ENCODE results near the gene INPP5D.
"Not testable (repeated sequence)": the region's sequence is repeated elsewhere in the genome, so short reads cannot be mapped to it uniquely, and the experiment has no call there.

INPP5D gene

DNA sequence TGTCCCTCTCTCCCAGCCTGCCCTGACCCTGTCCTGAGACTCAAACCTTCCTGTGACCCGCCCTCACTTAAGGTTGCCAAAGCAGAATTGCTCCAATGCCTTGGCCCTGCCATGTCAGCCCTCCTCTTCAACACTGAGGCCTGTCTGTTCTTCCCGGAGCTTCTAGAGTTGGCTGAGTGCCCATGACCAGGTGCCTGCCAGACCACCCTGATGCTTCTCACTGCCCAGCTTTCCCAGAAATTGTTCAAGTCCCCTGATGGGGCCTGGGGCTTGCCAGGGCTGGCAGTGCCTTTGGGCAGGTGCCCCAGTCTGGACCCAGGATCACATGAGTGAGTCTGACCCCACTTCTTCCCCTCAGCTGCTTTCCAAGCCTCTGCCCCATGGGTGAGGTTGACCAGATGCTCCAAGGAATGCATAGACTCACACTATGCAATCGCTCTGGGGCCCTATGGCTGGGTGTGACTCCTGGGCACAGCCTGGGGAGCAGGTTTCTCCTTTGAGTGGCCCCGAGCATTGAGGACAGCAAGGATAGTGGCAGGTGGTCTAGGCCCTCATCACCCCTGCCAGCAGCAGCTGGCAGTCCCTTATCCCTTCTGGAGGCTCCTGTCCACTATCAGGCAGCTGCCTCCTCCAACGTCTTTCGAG is 3.1 kb upstream of the INPP5D start:
- Mint-ChIP-seq H3K36me3 (ENCODE audit: low read depth) (no peaks in the 10 kb centered on the region), H3K4me1 (peaks cover 21% of the 10 kb centered on the region), H3K27me3 (no peaks in the 10 kb centered on the region), H3K27ac (no peak overlapping the region), H3K9me3 (no peaks in the 10 kb centered on the region), H3K4me3 (no peak overlapping the region)
- DNase-seq (no peak), ATAC-seq (no peak)

DNA sequence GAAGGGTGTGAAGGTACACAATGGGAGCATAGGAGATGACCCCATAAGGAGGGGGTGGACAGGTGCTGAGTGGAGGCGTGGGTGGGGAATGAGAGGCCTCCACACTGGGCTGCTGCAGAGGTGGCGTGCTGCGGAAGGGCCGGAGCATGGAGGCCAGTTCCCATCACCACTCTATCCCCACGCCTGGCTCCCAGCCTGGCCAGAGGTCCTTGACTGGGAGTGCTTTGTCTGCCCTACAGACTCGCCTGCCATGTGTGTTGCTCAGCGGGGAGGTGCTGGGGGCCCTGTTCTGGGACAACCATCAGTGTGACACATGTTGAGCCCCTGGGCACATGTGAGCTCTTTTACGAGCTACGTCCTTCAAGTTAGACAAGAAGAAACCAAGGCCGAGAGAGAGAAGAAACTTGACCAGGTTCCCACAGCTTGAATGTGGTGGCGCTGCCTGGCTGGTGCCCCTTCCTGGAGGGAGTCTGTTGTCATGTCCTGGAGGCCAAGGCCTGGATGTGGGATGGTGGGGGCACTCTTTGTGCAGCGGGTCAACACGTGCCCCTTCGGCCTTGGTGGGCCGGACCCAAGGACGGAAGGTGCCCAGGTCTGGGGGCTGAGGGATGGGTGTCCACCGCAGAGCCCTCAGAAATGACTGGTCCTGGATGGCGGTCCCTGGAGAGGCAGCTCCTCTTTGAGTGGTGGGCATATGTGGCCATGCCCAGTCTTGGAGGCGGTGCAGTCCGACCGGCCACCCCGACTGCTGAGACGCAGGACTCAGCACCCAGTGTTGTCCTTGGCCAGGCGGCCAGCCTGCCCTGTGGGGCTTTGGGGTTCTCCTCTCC is 1.2 kb upstream of the INPP5D start:
- ATAC-seq: no peak

DNA sequence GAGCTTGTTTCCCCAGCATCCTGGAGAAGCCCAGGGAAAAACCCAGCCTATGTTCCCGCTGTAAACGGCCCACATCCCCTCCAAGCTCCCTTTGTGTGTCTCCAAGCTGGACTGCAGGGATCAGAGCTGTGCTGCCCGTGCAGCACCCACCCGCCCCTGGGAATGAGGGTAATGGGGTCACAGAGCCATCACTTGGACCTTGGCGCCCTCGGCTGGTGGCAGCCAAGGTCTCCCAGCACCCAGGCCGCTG is 670 bp upstream of the INPP5D start:
- peak overlapping the region; percentile 94 for H3K4me3 Mint-ChIP-seq
- H3K27me3 Mint-ChIP-seq: no peaks in the 10 kb centered on the region
- no peaks in the 10 kb centered on the region for H3K9me3 Mint-ChIP-seq
- peak overlapping the region; percentile 99 for H3K27ac Mint-ChIP-seq
- H3K4me1 Mint-ChIP-seq: peaks cover 40% of the 10 kb centered on the region
- no peak for ATAC-seq
- peaks cover 2% of the 10 kb centered on the region for H3K36me3 Mint-ChIP-seq (ENCODE audit: low read depth)
- DNase-seq: peak; percentile 44

More for the DNA sequence above, 1.2 kb upstream of the INPP5D start:
- Mint-ChIP-seq H3K4me1 (peaks cover 36% of the 10 kb centered on the region), H3K9me3 (no peaks in the 10 kb centered on the region), H3K36me3 (ENCODE audit: low read depth) (peaks cover 2% of the 10 kb centered on the region), H3K4me3 (peak overlapping the region; percentile 94), H3K27ac (peak overlapping the region; percentile 99), H3K27me3 (no peaks in the 10 kb centered on the region)
- DNase-seq: no peak

DNA sequence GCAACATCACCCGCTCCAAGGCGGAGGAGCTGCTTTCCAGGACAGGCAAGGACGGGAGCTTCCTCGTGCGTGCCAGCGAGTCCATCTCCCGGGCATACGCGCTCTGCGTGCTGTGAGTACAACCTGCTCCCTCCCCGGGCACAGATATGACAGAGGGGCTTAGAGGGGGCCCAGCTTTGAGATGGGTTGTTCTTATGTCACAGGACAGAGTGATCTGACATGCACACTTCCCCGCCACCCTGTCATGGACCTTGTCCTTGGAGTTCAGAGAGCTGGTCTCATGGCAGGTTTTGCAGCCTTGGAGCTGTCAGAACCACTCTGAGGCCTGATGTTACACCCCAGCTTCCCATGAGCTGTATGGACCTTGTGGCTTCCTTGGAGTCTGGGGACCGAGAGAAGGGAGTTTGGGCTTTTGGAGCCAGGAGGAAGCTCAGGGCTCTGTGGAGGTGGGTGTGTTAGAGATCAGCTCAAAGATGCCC is 398 bp downstream of the INPP5D start:
- ATAC-seq (peak; percentile 14), DNase-seq (no peak)
- Mint-ChIP-seq H3K9me3 (no peaks in the 10 kb centered on the region), H3K4me1 (peaks cover 49% of the 10 kb centered on the region), H3K4me3 (peak overlapping the region; percentile 94), H3K27me3 (no peaks in the 10 kb centered on the region), H3K27ac (peak overlapping the region; percentile 99), H3K36me3 (ENCODE audit: low read depth) (peaks cover 2% of the 10 kb centered on the region)

DNA sequence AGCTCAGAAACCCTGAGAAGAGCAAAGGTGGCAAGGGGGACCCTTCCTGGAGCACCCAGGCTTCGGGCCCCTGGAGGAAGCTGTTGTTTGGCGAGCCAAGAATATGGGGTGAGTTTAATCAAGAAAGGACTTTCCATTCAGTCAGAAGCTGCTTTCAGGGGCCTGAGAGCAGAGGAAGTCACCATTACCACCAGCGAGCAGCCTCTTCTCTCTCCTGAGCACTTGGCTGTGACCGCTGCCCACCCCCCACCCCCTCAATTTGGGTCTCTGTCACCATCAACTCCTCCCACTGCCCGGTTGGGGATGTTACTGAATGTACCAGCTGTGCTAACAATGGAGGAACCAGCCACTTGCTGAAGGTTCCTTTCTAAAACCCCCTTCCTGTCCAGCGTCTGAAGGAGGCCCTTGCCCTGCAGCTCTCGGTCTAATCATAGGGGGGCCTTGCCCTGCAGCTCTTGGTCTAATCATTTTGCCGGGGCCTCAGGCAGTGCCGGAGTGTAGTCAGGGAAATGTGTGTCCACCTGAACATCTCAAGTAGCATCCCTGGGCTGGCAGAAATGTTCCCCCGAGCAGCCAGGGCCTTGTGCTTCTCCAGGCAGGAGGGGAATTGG is 943 bp downstream of the INPP5D start:
- peaks cover 2% of the 10 kb centered on the region for H3K36me3 Mint-ChIP-seq (ENCODE audit: low read depth)
- H3K4me1 Mint-ChIP-seq: peaks cover 52% of the 10 kb centered on the region

DNA sequence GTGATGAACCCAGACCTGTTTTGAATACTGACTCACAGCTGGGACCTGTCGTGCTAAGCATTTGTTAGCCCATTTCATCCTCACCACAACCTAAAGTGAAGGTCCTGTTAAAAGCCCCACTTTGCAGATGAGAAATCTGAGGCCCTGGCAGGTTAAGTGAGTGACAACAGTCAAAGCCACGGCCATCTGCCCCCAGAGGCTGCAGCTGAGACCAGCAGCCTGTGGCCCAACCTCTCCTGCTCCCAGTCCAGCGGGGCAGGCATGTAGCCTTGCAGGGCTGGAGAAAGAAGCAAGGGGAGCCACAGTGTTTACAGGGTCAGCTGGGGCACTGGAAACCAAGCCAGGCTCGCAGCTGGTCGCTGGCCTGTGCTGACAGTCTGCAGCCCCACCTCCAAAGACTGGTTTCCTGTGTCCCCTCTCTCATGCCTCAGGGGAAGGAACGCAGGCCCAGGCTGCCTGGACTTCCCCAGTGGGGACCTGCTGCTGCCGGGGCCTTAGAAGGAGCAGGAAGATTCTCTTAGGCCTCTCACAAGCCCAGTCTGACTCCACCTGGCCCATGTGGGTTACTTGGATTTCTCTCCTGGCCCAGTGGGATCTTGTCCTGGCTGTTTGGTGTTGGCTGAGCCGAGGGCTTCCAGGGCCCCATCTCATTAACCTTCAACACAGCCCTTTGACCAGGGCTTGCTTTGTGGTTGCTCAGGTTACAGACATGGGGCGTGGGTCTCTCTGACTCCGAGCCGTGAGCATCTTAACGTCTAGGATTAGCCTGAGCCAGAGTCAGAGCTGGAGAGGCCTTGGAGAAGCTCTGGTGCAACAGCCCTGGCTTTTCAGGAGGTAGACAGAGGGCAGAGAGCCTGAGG is 1.7 kb downstream of the INPP5D start:
- DNase-seq: peak; percentile 59
- peak overlapping the region; percentile 99 for H3K27ac Mint-ChIP-seq
- H3K36me3 Mint-ChIP-seq (ENCODE audit: low read depth): peaks cover 4% of the 10 kb centered on the region
- H3K4me3 Mint-ChIP-seq: peak overlapping the region; percentile 94
- no peaks in the 10 kb centered on the region for H3K9me3 Mint-ChIP-seq
- peak; percentile 66 for ATAC-seq
- H3K4me1 Mint-ChIP-seq: peaks cover 59% of the 10 kb centered on the region
- H3K27me3 Mint-ChIP-seq: no peaks in the 10 kb centered on the region

More for the DNA sequence above, 943 bp downstream of the INPP5D start:
- peak; percentile 57 for DNase-seq
- peak overlapping the region; percentile 94 for H3K4me3 Mint-ChIP-seq
- H3K27ac Mint-ChIP-seq: peak overlapping the region; percentile 99
- ATAC-seq: peak; percentile 17
- H3K27me3 Mint-ChIP-seq: no peaks in the 10 kb centered on the region
- H3K9me3 Mint-ChIP-seq: no peaks in the 10 kb centered on the region

DNA sequence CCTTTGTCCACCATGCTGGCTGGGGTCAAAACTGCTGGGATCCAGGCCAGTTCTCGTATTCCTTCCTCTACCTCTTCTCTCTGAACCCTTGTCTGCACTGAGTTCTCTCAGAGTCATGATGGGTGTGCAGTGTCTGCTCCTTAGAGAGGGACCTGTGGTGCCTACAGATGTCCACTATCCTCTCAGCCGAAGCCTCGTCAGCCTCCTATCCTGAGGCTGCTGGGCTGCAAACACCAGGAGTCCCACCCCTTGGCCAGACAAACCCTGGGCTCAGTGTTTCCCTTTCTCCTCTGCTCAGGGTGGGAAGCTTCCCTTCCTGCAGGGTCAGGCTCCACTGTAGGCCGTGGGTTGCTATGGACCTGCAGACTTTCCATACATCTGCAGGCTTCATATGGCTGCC is 2.3 kb downstream of the INPP5D start:
- ATAC-seq: no peak
- peak overlapping the region; percentile 94 for H3K4me3 Mint-ChIP-seq
- H3K36me3 Mint-ChIP-seq (ENCODE audit: low read depth): peaks cover 10% of the 10 kb centered on the region
- H3K27me3 Mint-ChIP-seq: no peaks in the 10 kb centered on the region
- H3K9me3 Mint-ChIP-seq: no peaks in the 10 kb centered on the region
- no peak for DNase-seq
- peaks cover 66% of the 10 kb centered on the region for H3K4me1 Mint-ChIP-seq
- H3K27ac Mint-ChIP-seq: peak overlapping the region; percentile 99

DNA sequence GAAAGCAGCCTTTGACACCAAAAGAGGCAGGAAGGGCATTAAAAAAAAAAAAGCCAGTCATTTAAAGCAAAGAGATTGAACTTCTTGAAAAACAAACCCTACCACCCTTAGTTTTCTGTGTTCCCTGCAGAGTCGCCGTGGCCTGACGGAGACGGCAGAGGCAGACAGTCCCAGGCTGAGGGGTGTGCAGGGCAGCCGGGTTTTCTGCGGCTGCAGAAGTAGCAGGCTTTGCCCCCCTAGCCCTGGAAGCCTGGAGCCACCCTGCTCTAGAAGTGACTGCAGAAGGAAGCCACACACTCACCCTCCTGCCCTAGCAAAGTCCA is 2.8 kb downstream of the INPP5D start:
- peaks cover 13% of the 10 kb centered on the region for H3K36me3 Mint-ChIP-seq (ENCODE audit: low read depth)
- no peaks in the 10 kb centered on the region for H3K9me3 Mint-ChIP-seq
- no peaks in the 10 kb centered on the region for H3K27me3 Mint-ChIP-seq
- ATAC-seq: no peak
- H3K4me1 Mint-ChIP-seq: peaks cover 69% of the 10 kb centered on the region
- DNase-seq: no peak
- H3K27ac Mint-ChIP-seq: peak overlapping the region; percentile 99
- peak overlapping the region; percentile 94 for H3K4me3 Mint-ChIP-seq

DNA sequence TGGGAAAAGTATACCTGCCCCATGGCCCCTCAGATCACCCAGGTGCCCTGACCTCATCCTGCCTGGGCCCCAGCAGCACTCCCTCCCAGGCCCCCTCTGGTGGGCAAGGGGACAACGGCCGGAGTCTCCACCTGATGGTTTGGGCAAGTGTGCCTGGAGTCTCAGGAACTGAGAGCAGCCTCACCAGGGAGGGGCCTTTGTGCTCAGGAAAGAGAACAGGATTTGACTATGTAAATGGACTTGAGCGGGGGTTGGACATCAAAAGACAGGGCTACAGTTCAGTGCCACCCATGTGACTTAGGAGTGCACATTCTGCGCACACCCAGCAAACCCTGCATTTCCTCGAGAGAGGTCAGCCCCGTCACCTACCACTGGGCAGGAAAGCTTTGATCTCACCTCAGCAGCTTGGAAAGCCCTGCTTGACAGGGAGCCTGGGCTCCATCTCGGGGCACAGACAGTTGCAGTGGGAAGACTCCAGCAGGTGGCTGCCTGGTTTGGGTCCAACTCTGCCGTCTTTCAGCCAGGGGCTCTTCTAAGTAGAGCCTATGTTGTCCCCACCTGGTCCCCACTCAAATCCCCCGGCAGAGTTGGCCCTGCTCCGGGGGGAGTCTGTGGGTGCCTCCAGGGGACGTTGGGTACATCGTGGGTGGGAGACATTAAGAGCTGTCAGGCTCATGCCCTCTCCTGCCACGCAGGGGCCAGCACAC is 3.3 kb downstream of the INPP5D start:
- ATAC-seq: no peak
- peak overlapping the region; percentile 18 for H3K27ac Mint-ChIP-seq
- H3K36me3 Mint-ChIP-seq (ENCODE audit: low read depth): peaks cover 13% of the 10 kb centered on the region
- no peaks in the 10 kb centered on the region for H3K27me3 Mint-ChIP-seq
- H3K4me3 Mint-ChIP-seq: peak overlapping the region; percentile 94
- peaks cover 68% of the 10 kb centered on the region for H3K4me1 Mint-ChIP-seq
- H3K9me3 Mint-ChIP-seq: no peaks in the 10 kb centered on the region
- DNase-seq: no peak

DNA sequence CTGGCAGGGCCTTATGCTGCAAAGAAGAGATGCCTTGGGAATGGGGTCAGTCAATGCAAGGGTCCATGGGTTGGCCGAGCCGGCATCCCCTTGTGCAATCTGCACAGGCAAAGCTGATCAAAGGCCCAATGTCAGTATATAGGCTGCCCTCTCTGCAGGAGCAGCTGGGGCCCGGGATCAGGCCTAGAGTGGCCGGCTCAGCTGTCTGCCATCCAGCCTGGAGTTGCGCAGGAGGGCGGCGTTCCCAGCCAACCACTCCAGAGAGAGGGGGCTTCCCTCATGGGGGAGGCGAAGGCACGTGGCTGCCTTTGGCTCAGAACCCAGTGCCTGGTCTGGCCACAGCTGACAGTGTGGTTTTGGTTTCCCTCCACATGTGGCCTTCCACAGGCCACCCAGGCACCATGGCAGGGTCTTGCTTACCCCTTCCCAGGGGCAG is 3.9 kb downstream of the INPP5D start:
- peak overlapping the region; percentile 94 for H3K4me3 Mint-ChIP-seq
- peaks cover 13% of the 10 kb centered on the region for H3K36me3 Mint-ChIP-seq (ENCODE audit: low read depth)
- H3K4me1 Mint-ChIP-seq: peaks cover 70% of the 10 kb centered on the region
- H3K27me3 Mint-ChIP-seq: no peaks in the 10 kb centered on the region
- no peak overlapping the region for H3K27ac Mint-ChIP-seq
- ATAC-seq: no peak
- no peak for DNase-seq
- H3K9me3 Mint-ChIP-seq: no peaks in the 10 kb centered on the region

DNA sequence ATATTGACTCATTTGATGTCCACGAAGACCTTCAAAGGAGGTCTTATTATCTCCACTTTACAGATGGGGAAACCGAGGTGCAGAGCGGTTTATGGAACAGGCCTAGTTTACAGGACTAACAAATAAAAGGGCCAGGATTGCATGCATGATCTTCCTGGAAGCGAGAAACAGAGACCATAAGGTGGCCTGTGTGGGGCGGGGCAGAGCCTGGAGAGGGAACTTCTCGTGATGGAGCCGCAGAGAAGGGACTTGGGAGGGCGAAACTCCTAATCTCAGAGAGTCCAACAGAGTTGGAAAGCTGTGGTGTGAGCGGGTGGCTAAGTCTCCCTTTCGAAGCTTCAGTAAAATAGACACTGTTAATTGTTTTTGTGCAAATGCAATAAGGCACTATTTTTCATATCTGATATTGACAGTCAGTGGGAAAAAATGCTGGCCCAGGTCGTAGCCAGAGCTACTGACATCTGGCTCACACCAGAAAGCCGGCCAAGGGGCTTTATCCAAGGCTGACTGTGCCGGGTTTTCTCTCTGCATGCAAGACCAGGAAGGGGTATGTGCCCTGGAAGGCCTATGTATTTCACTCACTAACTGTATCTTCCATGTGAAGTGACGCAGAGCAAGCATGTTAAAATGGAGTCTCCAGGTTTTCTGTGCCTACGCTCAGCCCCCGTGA is 4.5 kb downstream of the INPP5D start:
- DNase-seq: no peak
- Mint-ChIP-seq H3K4me3 (no peak overlapping the region), H3K9me3 (no peaks in the 10 kb centered on the region), H3K27me3 (no peaks in the 10 kb centered on the region), H3K27ac (no peak overlapping the region), H3K36me3 (ENCODE audit: low read depth) (peaks cover 13% of the 10 kb centered on the region), H3K4me1 (peaks cover 75% of the 10 kb centered on the region)
- no peak for ATAC-seq

DNA sequence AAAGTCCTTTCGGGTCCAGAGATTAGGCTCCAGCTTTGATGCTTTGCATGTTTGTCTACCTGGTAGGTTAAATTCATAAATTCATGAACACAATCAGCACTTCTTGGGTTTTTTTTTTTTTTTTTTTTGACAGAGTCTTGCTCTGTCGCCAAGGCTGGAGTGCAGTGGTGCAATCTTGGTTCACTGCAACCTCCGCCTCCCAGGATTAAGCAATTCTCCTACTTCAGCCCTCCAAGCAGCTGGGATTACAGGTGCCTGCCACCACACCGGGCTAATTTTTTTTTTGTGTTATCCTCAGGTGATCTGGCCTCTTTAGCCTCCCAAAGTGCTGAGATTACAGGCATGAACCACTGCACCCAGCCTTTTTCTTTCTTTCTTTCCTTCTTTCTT is 5.1 kb downstream of the INPP5D start:
- H3K27ac Mint-ChIP-seq, H3K4me3 Mint-ChIP-seq: not testable (repeated sequence)

DNA sequence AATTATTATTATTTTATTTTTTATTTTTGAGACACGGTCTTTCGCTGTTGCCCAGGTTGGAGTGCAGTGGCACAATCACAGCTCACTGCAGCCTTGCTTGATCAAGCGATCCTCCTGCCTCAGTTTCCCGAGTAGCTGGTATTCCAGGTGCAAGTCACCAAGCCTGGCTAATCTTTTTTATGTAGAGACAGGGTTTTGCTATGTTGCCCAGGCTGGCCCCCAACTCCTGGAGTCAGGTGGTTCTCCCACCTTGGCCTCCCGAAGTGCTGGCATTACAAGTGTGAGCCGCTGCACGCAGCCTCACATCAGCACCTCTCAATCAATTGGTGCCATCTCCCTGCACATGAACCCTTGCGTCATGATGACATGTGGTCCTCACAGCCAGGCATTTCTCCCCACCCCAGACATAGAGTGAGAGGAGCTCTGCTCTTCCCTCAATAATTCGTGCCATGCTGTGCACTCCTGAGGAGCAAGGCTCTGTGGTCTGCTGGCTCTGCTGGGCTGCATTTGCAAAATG is 5.9 kb downstream of the INPP5D start:
- no peak overlapping the region for H3K27ac Mint-ChIP-seq
- no peak overlapping the region for H3K4me3 Mint-ChIP-seq

More for the DNA sequence above, 5.1 kb downstream of the INPP5D start:
- Mint-ChIP-seq H3K36me3 (ENCODE audit: low read depth) (peaks cover 13% of the 10 kb centered on the region), H3K4me1 (peaks cover 76% of the 10 kb centered on the region)
- H3K9me3 Mint-ChIP-seq, H3K27me3 Mint-ChIP-seq, ATAC-seq, DNase-seq: not testable (repeated sequence)

More for the DNA sequence above, 5.9 kb downstream of the INPP5D start:
- no peaks in the 10 kb centered on the region for H3K9me3 Mint-ChIP-seq
- no peak for ATAC-seq
- no peak for DNase-seq
- peaks cover 83% of the 10 kb centered on the region for H3K4me1 Mint-ChIP-seq
- H3K36me3 Mint-ChIP-seq (ENCODE audit: low read depth): peaks cover 18% of the 10 kb centered on the region
- no peaks in the 10 kb centered on the region for H3K27me3 Mint-ChIP-seq

All from activated naive CD8-positive, alpha-beta T cell treated with anti-CD3 and anti-CD28 coated beads, Interleukin-2, amount 50 U/mL, for 24 hours (primary cell).